H1 (cell line): ENCODE measurements around the gene FMN2. TPM values are rescaled to one million over a fixed set of nuclear protein-coding genes. Genes with fewer than 3 reads are reported as not detected.

ENCODE experiments used
- CTCF ChIA-PET: fragments of 300-600 bp; sonication (Branson Sonifier 250); formaldehyde crosslinking; loops from one replicate; lab custom pipeline; 2021; ENCODE audit not compliant: partially characterized antibody; lab: Charles Lee
- POLR2A ChIA-PET: fragments of 300-600 bp; sonication (Branson Sonifier 250); formaldehyde crosslinking; loops from one replicate; lab custom pipeline; 2021; ENCODE audit warnings: inconsistent platforms; ENCODE audit not compliant: partially characterized antibody; lab: Charles Lee
- DNase-seq, 2 experiments: peaks; one replicate each; pipeline versions ENCODE4 v3.0.0 to v3.0.0-alpha.2; 2010 to 2022; ENCODE audit warnings: low spot score in 2 of 2, low read depth in 1 of 2, mixed read lengths in 1 of 2
- FAIRE-seq: peaks from 2 replicates; lab custom pipeline; 2011; peaks lifted over from hg19 to GRCh38; lab: Jason Lieb, UNC
- H2AFZ ChIP-seq: 2 replicates; pipeline ENCODE4 v1.8.1; 2012; ENCODE audit warnings: low read length, inconsistent platforms
- H2AK5ac ChIP-seq: 2 replicates; pipeline ENCODE4 v1.6.1; 2013; ENCODE audit warnings: low read depth, low read length
- H2BK120ac ChIP-seq: replicated peaks from 2 replicates; pipeline ENCODE3; 2013; ENCODE audit warnings: low read depth, low read length, inconsistent platforms
- H2BK12ac ChIP-seq: 2 replicates; pipeline ENCODE4 v1.6.1; 2013; ENCODE audit warnings: low read depth, low read length
- H2BK15ac ChIP-seq: 2 replicates; pipeline ENCODE4 v1.6.1; 2013; ENCODE audit warnings: low read length
- H2BK20ac ChIP-seq: 2 replicates; pipeline ENCODE4 v1.6.1; 2013; ENCODE audit warnings: low read length
- H2BK5ac ChIP-seq: 2 replicates; pipeline ENCODE4 v1.6.1; 2013; ENCODE audit warnings: low read depth, low read length
- H3K14ac ChIP-seq: 2 replicates; pipeline ENCODE4 v1.6.1; 2013; ENCODE audit warnings: inconsistent platforms; ENCODE audit not compliant: insufficient read length
- H3K18ac ChIP-seq: 2 replicates; pipeline ENCODE4 v1.6.1; 2013; ENCODE audit warnings: low read length; ENCODE audit errors: extremely low read depth
- H3K23ac ChIP-seq: 2 replicates; pipeline ENCODE4 v1.6.1; 2013; ENCODE audit warnings: inconsistent platforms; ENCODE audit not compliant: insufficient read length
- H3K23me2 ChIP-seq: 2 replicates; pipeline ENCODE4 v1.6.1; 2013; ENCODE audit warnings: low read depth, low read length
- H3K27ac ChIP-seq: 2 replicates; pipeline ENCODE4 v1.6.1; 2011; ENCODE audit warnings: low read depth, low read length, inconsistent platforms
- H3K27me3 ChIP-seq, 4 experiments: replicated peaks in 1 of 4; 1 replicate in 1 of 4; 2 replicates in 3 of 4; pipeline versions ENCODE4 v1.6.1 to v1.8.1; 2011 to 2013; ENCODE audit warnings: low read length in 3 of 4, mild to moderate bottlenecking in 3 of 4, inconsistent platforms in 2 of 4, mixed read lengths in 2 of 4, moderate library complexity in 1 of 4; ENCODE audit not compliant: control insufficient read depth in 3 of 4, insufficient read depth in 3 of 4; ENCODE audit errors: extremely low read depth in 1 of 4
- H3K36me3 ChIP-seq, 4 experiments: 2 replicates each; pipeline versions ENCODE4 v1.6.1 to v1.8.1; 2011 to 2013; ENCODE audit warnings: mild to moderate bottlenecking in 4 of 4, low read length in 3 of 4, moderate library complexity in 2 of 4, control low read depth in 1 of 4, inconsistent platforms in 1 of 4; ENCODE audit not compliant: insufficient read depth in 4 of 4, control insufficient read depth in 2 of 4
- H3K4ac ChIP-seq: replicated peaks from 2 replicates; pipeline ENCODE3; 2013; ENCODE audit warnings: low read length, low read depth, mixed read lengths, inconsistent platforms; ENCODE audit not compliant: insufficient read length
- H3K4me1 ChIP-seq, 4 experiments: replicated peaks in 1 of 4; 1 replicate in 1 of 4; 2 replicates in 3 of 4; pipeline versions ENCODE4 v1.6.1 to v1.8.1; 2011 to 2013; ENCODE audit warnings: low read length in 3 of 4, inconsistent platforms in 2 of 4, mixed read lengths in 1 of 4; ENCODE audit not compliant: insufficient read depth in 4 of 4, control insufficient read depth in 3 of 4
- H3K4me2 ChIP-seq, 2 experiments: 2 replicates each; pipeline versions ENCODE4 v1.6.1 to v1.8.1; 2011 to 2013; ENCODE audit warnings: low read depth in 2 of 2, low read length in 2 of 2, control low read depth in 1 of 2, inconsistent platforms in 1 of 2, mild to moderate bottlenecking in 1 of 2; ENCODE audit not compliant: insufficient read depth in 1 of 2
- H3K4me3 ChIP-seq, 4 experiments: fragments of 200-600, 300-600 bp in 1 of 4; sonication (generic), shearing (Covaris generic), sonication (Bioruptor Twin) in 1 of 4; 2 replicates each; pipeline versions ENCODE4 v1.5.1 to v1.8.1; 2011 to 2016; ENCODE audit warnings: low read length in 4 of 4, low read depth in 3 of 4, control low read depth in 2 of 4, inconsistent platforms in 2 of 4, mild to moderate bottlenecking in 2 of 4, mixed read lengths in 1 of 4, moderate library complexity in 1 of 4; ENCODE audit not compliant: insufficient read depth in 2 of 4; ENCODE audit errors: extremely low read depth in 1 of 4
- H3K56ac ChIP-seq: replicated peaks from 2 replicates; pipeline ENCODE3; 2013; ENCODE audit warnings: low read depth, mild to moderate bottlenecking, mixed read lengths, low read length, inconsistent platforms; ENCODE audit not compliant: insufficient read length
- H3K79me1 ChIP-seq: 2 replicates; pipeline ENCODE4 v1.6.1; 2013; ENCODE audit warnings: low read depth, low read length, control low read depth
- H3K79me2 ChIP-seq, 2 experiments: 2 replicates each; pipeline versions ENCODE4 v1.6.1 to v1.8.1; 2012 to 2013; ENCODE audit warnings: low read length in 2 of 2, mild to moderate bottlenecking in 2 of 2, inconsistent platforms in 1 of 2; ENCODE audit not compliant: insufficient read depth in 2 of 2, control insufficient read depth in 1 of 2
- H3K9ac ChIP-seq, 4 experiments: replicated peaks in 1 of 4; 1 replicate in 1 of 4; 2 replicates in 3 of 4; pipeline versions ENCODE4 v1.6.1 to v1.8.1; 2011 to 2013; ENCODE audit warnings: low read depth in 3 of 4, low read length in 3 of 4, control low read depth in 2 of 4, mild to moderate bottlenecking in 2 of 4, moderate library complexity in 2 of 4, inconsistent platforms in 1 of 4; ENCODE audit errors: extremely low read depth in 1 of 4
- H3K9me3 ChIP-seq, 2 experiments: 2 replicates each; pipeline versions ENCODE4 v1.6.1 to v1.8.1; 2012 to 2013; ENCODE audit warnings: mild to moderate bottlenecking in 2 of 2, moderate library complexity in 2 of 2, control low read depth in 1 of 2, inconsistent platforms in 1 of 2, low read depth in 1 of 2, low read length in 1 of 2, mixed read lengths in 1 of 2; ENCODE audit not compliant: insufficient read depth in 2 of 2
- H4K20me1 ChIP-seq, 2 experiments: replicated peaks in 1 of 2; 2 replicates each; pipeline versions ENCODE3 to v1.8.1; 2011 to 2013; ENCODE audit warnings: inconsistent platforms in 2 of 2, low read length in 2 of 2, mild to moderate bottlenecking in 1 of 2; ENCODE audit not compliant: insufficient read depth in 2 of 2, control insufficient read depth in 1 of 2
- H4K5ac ChIP-seq: 2 replicates; pipeline ENCODE4 v1.6.1; 2013; ENCODE audit warnings: low read length, low read depth, mixed read lengths, inconsistent platforms; ENCODE audit not compliant: insufficient read length
- H4K8ac ChIP-seq: 2 replicates; pipeline ENCODE4 v1.8.0; 2013; ENCODE audit warnings: mild to moderate bottlenecking, moderate library complexity, low read length, inconsistent platforms; ENCODE audit not compliant: insufficient read depth; ENCODE audit errors: extremely low read depth
- H4K91ac ChIP-seq: replicated peaks from 2 replicates; pipeline ENCODE3; 2013; ENCODE audit warnings: low read length, mixed read lengths, inconsistent platforms; ENCODE audit not compliant: insufficient read length
- CTCF ChIP-seq, 3 experiments: IDR thresholded peaks; 1 replicate in 2 of 3; 2 replicates in 1 of 3; pipeline versions ENCODE4 v1.5.1 to v1.6.1; 2011; ENCODE audit warnings: low read length in 3 of 3, mild to moderate bottlenecking in 3 of 3, inconsistent platforms in 2 of 3, low read depth in 1 of 3, moderate library complexity in 1 of 3; ENCODE audit not compliant: insufficient read depth in 1 of 3; ENCODE audit errors: control extremely low read depth in 1 of 3
- E2F6 ChIP-seq: IDR thresholded peaks from 2 replicates; pipeline ENCODE4 v1.6.1; 2012; ENCODE audit warnings: inconsistent platforms
- SP2 ChIP-seq: IDR thresholded peaks from 2 replicates; pipeline ENCODE4 v1.6.1; 2012; ENCODE audit warnings: mild to moderate bottlenecking, low read length, inconsistent platforms
- SRF ChIP-seq: IDR thresholded peaks from 2 replicates; pipeline ENCODE4 v1.6.1; 2011; ENCODE audit warnings: mild to moderate bottlenecking, low read depth, low read length, moderate library complexity
- WGBS, 2 experiments: shearing (Covaris generic) in 1 of 2; methylation state at CpG; one replicate each; pipeline versions ENCODE4 v1.1.6 to v1.1.7; 2013 to 2015; ENCODE audit warnings: low lambda C conversion rate in 2 of 2, mixed read lengths in 2 of 2, inconsistent platforms in 1 of 2, low coverage in 1 of 2, missing lambda C conversion rate in 1 of 2; ENCODE audit not compliant: insufficient replicate concordance in 2 of 2, insufficient coverage in 1 of 2, insufficient read length in 1 of 2; ENCODE audit errors: extremely low coverage in 1 of 2, missing lambda C conversion rate in 1 of 2; 5-methylcytosine and 5-hydroxymethylcytosine counted together
- polyA plus RNA-seq, 7 experiments: library from polyadenylated mRNA; depleted of rRNA in 3 of 7; stranded (reverse) in 5 of 7; unstranded in 2 of 7; fragments of >200 nt in 5 of 7; fragments of 200-250 nt in 2 of 7; gene quantifications; 1 replicate in 5 of 7; 2 replicates in 1 of 7; 4 replicates in 1 of 7; pipeline versions ENCODE4 v1.2.1 to v1.2.3, GENCODE V29; 2011 to 2013; ENCODE audit warnings: missing spikeins in 2 of 7, mixed read lengths in 2 of 7
- total RNA-seq: library from RNA; stranded (reverse); fragmentation: NEBNext Ultra II Directional; extraction: Animal tissue kit (Norgen Biotek cat#: 25700); gene quantifications from 2 replicates; pipeline ENCODE4 v1.2.1, GENCODE V29; 2021

FMN2 gene
- total and polyA plus RNA-seq, 2 of the 8 experiments (the other 6 are each of a cell fraction or from before 2014, with no cell fraction given) = 0.83 to 2.0 TPM

GRCh38 chr1:240282061-240282830, 190.6 kb downstream of the FMN2 start:
- Histone ChIP-seq H2BK5ac (no peak overlapping the region), H3K4ac (no peak overlapping the region), H3K23me2 (no peaks in the 10 kb centered on the region), H3K23ac (no peak overlapping the region), H3K9me3 (no peaks in the 10 kb centered on the region), H2AK5ac (no peak overlapping the region), H3K4me1 (no peaks in the 10 kb centered on the region), H3K27me3 (no peaks in the 10 kb centered on the region), H4K20me1 (no peaks in the 10 kb centered on the region), H3K79me2 (no peaks in the 10 kb centered on the region), H3K4me3 (no peak overlapping the region), H3K14ac (no peak overlapping the region), H3K9ac (no peak overlapping the region), H2AFZ (no peak overlapping the region), H3K36me3 (no peaks in the 10 kb centered on the region), H3K18ac (no peak overlapping the region), H4K8ac (no peak overlapping the region), H4K91ac (no peak overlapping the region), H3K27ac (no peak overlapping the region), H2BK12ac (no peak overlapping the region), H3K56ac (no peak overlapping the region), H3K4me2 (no peak overlapping the region), H2BK15ac (no peak overlapping the region), H2BK120ac (no peak overlapping the region), H4K5ac (no peak overlapping the region), H2BK20ac (no peak overlapping the region), H3K79me1 (no peaks in the 10 kb centered on the region)
- no peak for FAIRE-seq
- ChIA-PET CTCF (interaction anchor here (0.6 to 1.8 kb wide), 2 partner anchors 13 to 270 kb away, joined by 3 to 4 read pairs; no protein-coding TSS in a partner anchor), POLR2A (no interaction called here)
- 87% methylated on average over 7 of the region's 7 CpGs; no CpG with 5 or more reads in 1 of the 2 experiments for WGBS, 2 experiments
- DNase-seq = no peak
- no peak for TF ChIP-seq SRF
- no peak for TF ChIP-seq CTCF (IDR thresholded peaks at IDR 0.05; ENCODE audit: control extremely low read depth in 1 of 3, insufficient read depth in 1 of 3, low read depth in 1 of 3, low read length in 3 of 3)
- no peak for TF ChIP-seq SP2
- TF ChIP-seq E2F6 = no peak
